Dermis blood vessel endothelial cell (primary cell): ENCODE measurements around the gene GTF2H2. TPM values are rescaled to one million over a fixed set of nuclear protein-coding genes. Genes with fewer than 3 reads are reported as not detected.
"Not testable (repeated sequence)": the region's sequence is repeated elsewhere in the genome, so short reads cannot be mapped to it uniquely, and the experiment has no call there.

ENCODE experiments used
- DNase-seq: peaks from one replicate; pipeline ENCODE4 v3.0.0; 2010
- total RNA-seq: library from RNA; depleted of rRNA; stranded (reverse); fragments of >200 nt; gene quantifications from 2 replicates; pipeline ENCODE4 v1.2.3, GENCODE V29; 2014

GTF2H2 gene
- total RNA-seq, 1 donor from 2014 or later, result 14.8 TPM

- no peak for DNase-seq
Measured at GRCh38 chr5:71011194-71011792, 56.2 kb downstream of the GTF2H2 start.

GRCh38 chr5:71006983-71007382 lies 60.5 kb downstream of the GTF2H2 start:
- not testable (repeated sequence) for DNase-seq

Other genes starting within 250 kb of the GTF2H2 start
- 5.4 and 13.8 TPM in 2 replicates for gene SERF1A, start 167.0 kb downstream of the GTF2H2 start, total RNA-seq
- gene SMN1, start 142.6 kb downstream of the GTF2H2 start, total RNA-seq, result 17.5 and 24.1 TPM in 2 replicates
- 0.79 and 3.2 TPM in 2 replicates for gene NAIP, start 42.3 kb downstream of the GTF2H2 start, total RNA-seq